PFSK-1 (cell line): ENCODE measurements around the gene MPP3.

Experiments
- FOXP2 ChIP-seq: optimal IDR thresholded peaks from 2 replicates; pipeline ENCODE3; 2011; ENCODE audit warnings: borderline replicate concordance, control low read depth, inconsistent platforms; ENCODE audit not compliant: insufficient read depth; ENCODE audit errors: extremely low read length, extremely low read depth
- POLR2AphosphoS5 ChIP-seq: IDR thresholded peaks from 2 replicates; pipeline ENCODE4 v1.6.1; 2012; ENCODE audit warnings: low read depth, mild to moderate bottlenecking, control low read depth, low read length, moderate library complexity
- REST ChIP-seq, 2 experiments: IDR thresholded peaks; 2 replicates each; pipeline versions ENCODE4 v1.6.1 to v1.8.0; 2011 to 2012; ENCODE audit warnings: low read depth in 2 of 2, low read length in 2 of 2, control low read depth in 1 of 2, inconsistent platforms in 1 of 2, mild to moderate bottlenecking in 1 of 2, moderate library complexity in 1 of 2; ENCODE audit not compliant: insufficient read depth in 1 of 2
- SIN3A ChIP-seq: IDR thresholded peaks from 2 replicates; pipeline ENCODE4 v1.6.1; 2012; ENCODE audit warnings: mild to moderate bottlenecking, low read length, moderate library complexity, borderline replicate concordance; ENCODE audit not compliant: insufficient read depth
- TAF1 ChIP-seq: IDR thresholded peaks from 2 replicates; pipeline ENCODE4 v1.6.1; 2012; ENCODE audit warnings: low read length, control low read depth, borderline replicate concordance; ENCODE audit not compliant: insufficient read depth

GRCh38 chr17:43820759-43821158 is 12.2 kb downstream of the MPP3 start:
- TF ChIP-seq TAF1 (no peak), POLR2AphosphoS5 (no peak), REST (IDR thresholded peaks at IDR 0.05; ENCODE audit: insufficient read depth in 1 of 2, low read depth in 2 of 2, low read length in 2 of 2) (no peak), SIN3A (no peak), FOXP2 (no peak)
